Lower lobe of right lung (tissue), 2 donors: Measurements from ENCODE around the gene BTG2. TPM values are rescaled to one million over a fixed set of nuclear protein-coding genes. Genes with fewer than 3 reads are reported as not detected.

Experiments used
- ATAC-seq, 2 donors: fragments of 200-7000 bp; cut with Tn5 transposase; one replicate each; pipeline ENCODE4 v1.9.1; 2020 to 2022; ENCODE audit warnings: mild to moderate bottlenecking in 2 of 2, moderate library complexity in 2 of 2
- DNase-seq: peaks from one replicate; pipeline ENCODE4 v3.0.0-alpha.2; 2020
- H3K27ac ChIP-seq: fragments of 200-600 bp; one replicate; pipeline ENCODE4 v1.8.0; 2022
- H3K27me3 ChIP-seq: fragments of 200-600 bp; one replicate; pipeline ENCODE4 v1.8.0; 2022; ENCODE audit warnings: low read depth
- H3K36me3 ChIP-seq: fragments of 200-600 bp; one replicate; pipeline ENCODE4 v1.8.0; 2022; ENCODE audit warnings: mild to moderate bottlenecking
- H3K4me1 ChIP-seq: fragments of 200-600 bp; one replicate; pipeline ENCODE4 v1.8.0; 2022
- H3K4me3 ChIP-seq: fragments of 200-600 bp; one replicate; pipeline ENCODE4 v1.8.0; 2022; ENCODE audit warnings: mild to moderate bottlenecking
- H3K9me3 ChIP-seq: fragments of 200-600 bp; one replicate; pipeline ENCODE4 v1.8.0; 2022
- CTCF ChIP-seq: fragments of 200-600 bp; IDR thresholded peaks from one replicate; pipeline ENCODE4 v1.8.0; 2022; ENCODE audit warnings: antibody characterized with exemption, mild to moderate bottlenecking
- intact Hi-C: fragments of 100-400 bp; cut with DNase I; formaldehyde crosslinking; loops from one replicate; pipeline ENCODE4 v1.11.0; 2022
- total RNA-seq: library from RNA; stranded (reverse); fragmentation: NEBNext Ultra II Directional; extraction: Animal tissue kit (Norgen Biotek cat#: 25700); gene quantifications from one replicate; pipeline ENCODE4 v1.2.1, GENCODE V29; 2021
- donor health status: DM: no; HTN: yes; CAD: no; lungs with severe emphysema.

The BTG2 gene
- total RNA-seq, 1 donor from 2014 or later = 96.7 TPM

GRCh38 chr1:203305809-203306088 lies 430 bp downstream of the BTG2 start:
- DNase-seq (no peak), ATAC-seq (peak; percentile 41 to 43)
- peaks cover 39% of the 10 kb centered on the region for H3K36me3 ChIP-seq
- H3K27ac ChIP-seq = peak overlapping the region; percentile 99
- no peaks in the 10 kb centered on the region for H3K9me3 ChIP-seq
- H3K4me1 ChIP-seq = peaks cover 52% of the 10 kb centered on the region
- intact Hi-C loops = no loop called here
- TF ChIP-seq CTCF = no peak
- H3K4me3 ChIP-seq = peak overlapping the region; percentile 99
- no peaks in the 10 kb centered on the region for H3K27me3 ChIP-seq

GRCh38 chr1:203306089-203306964 lies 1.0 kb downstream of the BTG2 start:
- H3K36me3 ChIP-seq = peaks cover 39% of the 10 kb centered on the region
- H3K27me3 ChIP-seq = no peaks in the 10 kb centered on the region
- TF ChIP-seq CTCF = no peak
- ATAC-seq = peak; percentile 57 to 65
- intact Hi-C loops = no loop called here
- no peaks in the 10 kb centered on the region for H3K9me3 ChIP-seq
- peak; percentile 89 for DNase-seq
- H3K4me3 ChIP-seq = peak overlapping the region; percentile 99
- H3K4me1 ChIP-seq = peaks cover 56% of the 10 kb centered on the region
- H3K27ac ChIP-seq = peak overlapping the region; percentile 99

- intact Hi-C loops = no loop called here
- no peak for ATAC-seq
- Histone ChIP-seq H3K27ac (peak overlapping the region; percentile 99), H3K4me1 (peaks cover 62% of the 10 kb centered on the region), H3K4me3 (peak overlapping the region; percentile 99), H3K9me3 (no peaks in the 10 kb centered on the region), H3K27me3 (no peaks in the 10 kb centered on the region), H3K36me3 (peaks cover 39% of the 10 kb centered on the region)
- no peak for DNase-seq
- TF ChIP-seq CTCF = no peak
These were observed 1.7 kb downstream of the BTG2 start for GRCh38 chr1:203306965-203307541.

- peaks cover 62% of the 10 kb centered on the region for H3K4me1 ChIP-seq
- no peaks in the 10 kb centered on the region for H3K27me3 ChIP-seq
- H3K36me3 ChIP-seq = peaks cover 39% of the 10 kb centered on the region
- intact Hi-C loops = no loop called here
- ATAC-seq (no peak), DNase-seq (no peak)
- peak overlapping the region; percentile 99 for H3K4me3 ChIP-seq
- TF ChIP-seq CTCF = no peak
- H3K27ac ChIP-seq = peak overlapping the region; percentile 99
- H3K9me3 ChIP-seq = no peaks in the 10 kb centered on the region
These were observed 2.4 kb downstream of the BTG2 start for GRCh38 chr1:203307641-203308126.

GRCh38 chr1:203308328-203308922 lies 3.1 kb downstream of the BTG2 start:
- ATAC-seq = no peak
- intact Hi-C loops = no loop called here
- Histone ChIP-seq H3K36me3 (peaks cover 39% of the 10 kb centered on the region), H3K4me3 (peak overlapping the region; percentile 99), H3K27ac (peak overlapping the region; percentile 99), H3K27me3 (no peaks in the 10 kb centered on the region), H3K9me3 (no peaks in the 10 kb centered on the region), H3K4me1 (peaks cover 62% of the 10 kb centered on the region)
- TF ChIP-seq CTCF = no peak
- DNase-seq = no peak
